ENCODE results near the gene CCL14. TPM values are rescaled to one million over a fixed set of nuclear protein-coding genes. Genes with fewer than 3 reads are reported as not detected.

Gene CCL14
- total RNA-seq (2021; fragmentation: NEBNext Ultra II Directional; extraction: Animal tissue kit (Norgen Biotek cat#: 25700)): not detected
- long read RNA-seq: 0 reads

- Mint-ChIP-seq H3K27me3 (ENCODE audit: insufficient read depth) (peaks cover 6% of the 10 kb centered on the region), H3K36me3 (ENCODE audit: low read depth) (no peaks in the 10 kb centered on the region), H3K9me3 (no peaks in the 10 kb centered on the region), H3K4me1 (ENCODE audit: low read depth) (no peaks in the 10 kb centered on the region), H3K27ac (no peak within 1 kb of the TSS), H3K4me3 (no peak within 1 kb of the TSS)
- no peak for TF ChIP-seq CTCF (IDR thresholded peaks at IDR 0.05)
- DNase-seq: no peak
Observed at GRCh38 chr17:35986643-35987042, at the start of gene CCL14. TSS of gene CCL14 (minus strand) at chr17:35986729. CDS start at chr17:35986649, 80 bp downstream.

GRCh38 chr17:36036235-36036634 lies 49.7 kb upstream of the CCL14 start:
- H3K27me3 Mint-ChIP-seq (ENCODE audit: insufficient read depth): no peaks in the 10 kb centered on the region; the same call in 1 of the 2 replicates
- H3K9me3 Mint-ChIP-seq: peaks cover 11% of the 10 kb centered on the region
- no peaks in the 10 kb centered on the region for H3K4me1 Mint-ChIP-seq (ENCODE audit: low read depth)
- no peak overlapping the region for H3K27ac Mint-ChIP-seq
- DNase-seq: no peak
- no peaks in the 10 kb centered on the region for H3K36me3 Mint-ChIP-seq (ENCODE audit: low read depth)
- TF ChIP-seq CTCF (IDR thresholded peaks at IDR 0.05): no peak
- H3K4me3 Mint-ChIP-seq: no peak overlapping the region

DNA sequence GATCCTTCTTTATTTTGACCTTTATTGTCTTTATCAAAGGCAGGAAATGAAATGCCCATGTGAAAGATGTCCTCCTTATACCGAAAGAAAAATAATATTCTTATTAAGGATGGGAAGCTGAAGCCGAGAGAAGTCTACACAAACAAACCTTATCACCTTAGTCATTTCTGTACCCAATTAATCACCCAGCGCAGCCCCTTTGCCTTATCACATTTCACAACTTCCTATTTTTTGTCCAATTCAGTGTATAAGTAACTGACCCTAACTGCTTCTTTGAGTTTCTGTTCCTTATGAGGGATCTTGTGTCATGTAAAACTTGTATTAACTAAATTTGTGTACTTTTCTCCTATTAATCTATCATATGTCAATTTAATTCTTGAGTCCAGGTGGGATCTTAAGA lies 47.6 kb upstream of the CCL14 start:
- DNase-seq: no peak
- H3K27ac Mint-ChIP-seq: no peak overlapping the region
- no peaks in the 10 kb centered on the region for H3K4me1 Mint-ChIP-seq (ENCODE audit: low read depth)
- H3K36me3 Mint-ChIP-seq (ENCODE audit: low read depth): no peaks in the 10 kb centered on the region
- peaks cover 6% of the 10 kb centered on the region for H3K9me3 Mint-ChIP-seq
- H3K4me3 Mint-ChIP-seq: no peak overlapping the region
- no peak for TF ChIP-seq CTCF (IDR thresholded peaks at IDR 0.05)
- no peaks in the 10 kb centered on the region; the same call in 1 of the 2 replicates for H3K27me3 Mint-ChIP-seq (ENCODE audit: insufficient read depth)

DNA sequence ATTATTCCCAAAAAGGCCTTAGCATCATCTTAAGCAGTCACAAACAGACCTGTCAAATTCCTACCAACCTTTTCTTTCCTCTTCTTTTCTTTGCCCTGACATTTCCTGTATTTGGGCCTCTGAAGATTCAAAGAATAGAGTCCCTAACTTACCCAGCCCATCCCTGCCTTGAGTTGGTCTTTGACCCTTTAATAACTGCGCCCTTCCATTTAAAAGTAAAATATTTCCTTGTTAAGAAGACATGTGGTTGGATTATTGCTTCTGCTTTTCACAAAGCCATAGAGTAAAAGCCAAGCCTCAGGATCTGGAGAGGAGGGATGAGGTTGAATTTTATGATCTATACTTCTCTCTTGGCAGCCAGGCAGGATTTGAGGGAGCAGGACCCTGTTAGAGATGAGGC lies 44.4 kb upstream of the CCL14 start:
- DNase-seq: no peak
- Mint-ChIP-seq H3K36me3 (ENCODE audit: low read depth) (no peaks in the 10 kb centered on the region), H3K4me1 (ENCODE audit: low read depth) (no peaks in the 10 kb centered on the region), H3K4me3 (no peak overlapping the region), H3K27me3 (ENCODE audit: insufficient read depth) (no peaks in the 10 kb centered on the region; the same call in 1 of the 2 replicates), H3K9me3 (peaks cover 6% of the 10 kb centered on the region), H3K27ac (no peak overlapping the region)
- TF ChIP-seq CTCF (IDR thresholded peaks at IDR 0.05): no peak

DNA sequence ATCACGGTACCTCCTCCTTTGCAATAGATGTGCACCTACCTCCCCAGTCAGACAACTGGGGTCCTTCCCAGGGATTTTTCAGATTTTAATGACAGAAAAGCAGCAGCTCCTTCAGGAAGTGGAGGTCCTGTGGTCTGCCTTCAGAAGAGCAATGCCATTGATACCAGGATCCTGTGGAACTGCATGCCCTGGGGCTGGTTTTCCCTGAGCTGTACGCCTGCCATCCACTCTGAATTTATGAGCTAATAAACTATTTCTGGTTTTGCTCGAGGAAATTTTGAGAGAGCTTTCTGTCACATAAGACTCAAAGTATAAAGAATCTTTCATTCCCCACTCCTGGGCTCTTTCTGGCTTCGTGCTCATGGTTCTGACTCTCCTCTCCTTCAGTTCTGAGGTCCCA lies 41.2 kb upstream of the CCL14 start:
- Mint-ChIP-seq H3K4me3 (no peak overlapping the region), H3K9me3 (peaks cover 6% of the 10 kb centered on the region), H3K4me1 (ENCODE audit: low read depth) (no peaks in the 10 kb centered on the region), H3K27ac (no peak overlapping the region), H3K27me3 (ENCODE audit: insufficient read depth) (no peaks in the 10 kb centered on the region), H3K36me3 (ENCODE audit: low read depth) (no peaks in the 10 kb centered on the region)
- no peak for TF ChIP-seq CTCF (IDR thresholded peaks at IDR 0.05)
- no peak for DNase-seq

Data from HFFc6 (cell line).